Glutamatergic neuron (in vitro differentiated cells): ENCODE results near the gene ACACB. TPM values are rescaled to one million over a fixed set of nuclear protein-coding genes. Genes with fewer than 3 reads are reported as not detected.

Source experiments
- DNase-seq: peaks from one replicate; pipeline ENCODE4 v3.0.0; 2022
- H3K27ac Mint-ChIP-seq: one replicate; pipeline ENCODE4 v1.8.0; 2020; ENCODE audit warnings: mild to moderate bottlenecking, mixed read lengths, inconsistent platforms; ENCODE audit not compliant: unreplicated experiment
- H3K27me3 Mint-ChIP-seq: one replicate; pipeline ENCODE4 v1.8.0; 2020; ENCODE audit warnings: mild to moderate bottlenecking, moderate library complexity, mixed read lengths, inconsistent platforms; ENCODE audit not compliant: unreplicated experiment
- H3K36me3 Mint-ChIP-seq: one replicate; pipeline ENCODE4 v1.8.0; 2020; ENCODE audit warnings: mild to moderate bottlenecking, mixed read lengths, inconsistent platforms; ENCODE audit not compliant: unreplicated experiment
- H3K4me1 Mint-ChIP-seq: one replicate; pipeline ENCODE4 v1.8.0; 2020; ENCODE audit warnings: mild to moderate bottlenecking, low read depth, mixed read lengths, inconsistent platforms; ENCODE audit not compliant: unreplicated experiment
- H3K4me3 Mint-ChIP-seq: one replicate; pipeline ENCODE4 v1.8.0; 2020; ENCODE audit warnings: mild to moderate bottlenecking, mixed read lengths, inconsistent platforms; ENCODE audit not compliant: unreplicated experiment
- H3K9me3 Mint-ChIP-seq: one replicate; pipeline ENCODE4 v1.8.0; 2020; ENCODE audit warnings: mild to moderate bottlenecking, moderate library complexity, mixed read lengths, inconsistent platforms; ENCODE audit not compliant: unreplicated experiment
- total RNA-seq: library from RNA; stranded (reverse); fragmentation: NEBNext Ultra II Directional; extraction: Animal tissue kit (Norgen Biotek cat#: 25700); gene quantifications from one replicate; pipeline ENCODE4 v1.2.1, GENCODE V29; 2021; ENCODE audit not compliant: unreplicated experiment
- TF ChIP-seq, protein P1 (sequence below): fragments of 200-600 bp; sonication (generic); IDR thresholded peaks from one replicate; pipeline ENCODE4 v1.5.0; 2021; ENCODE audit not compliant: partially characterized antibody, unreplicated experiment

ACACB gene
- total RNA-seq, 1 donor from 2014 or later: 3.8 TPM

DNA sequence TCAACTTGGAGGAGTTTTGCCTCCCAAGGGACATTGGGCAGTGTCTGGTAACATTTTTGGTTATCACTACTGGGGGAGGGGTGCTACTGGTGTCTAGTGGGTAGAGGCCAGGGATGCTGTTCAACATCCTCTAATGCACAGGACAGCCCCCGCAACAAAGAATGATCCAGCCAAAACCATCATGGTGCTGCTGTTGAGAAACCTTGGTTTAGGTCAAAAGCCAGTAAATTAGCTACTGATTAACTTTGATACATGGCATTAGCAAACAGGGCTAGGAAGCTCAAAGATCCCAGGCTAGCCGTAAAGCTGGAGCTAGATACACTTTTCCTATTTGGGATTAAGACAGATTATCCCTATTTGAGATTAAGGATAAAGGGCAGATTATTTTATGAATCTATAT is 32.0 kb upstream of the ACACB start:
- no peaks in the 10 kb centered on the region for H3K27me3 Mint-ChIP-seq
- H3K27ac Mint-ChIP-seq: no peak overlapping the region
- peaks cover 12% of the 10 kb centered on the region for H3K36me3 Mint-ChIP-seq
- H3K4me3 Mint-ChIP-seq: no peak overlapping the region
- no peaks in the 10 kb centered on the region for H3K4me1 Mint-ChIP-seq
- TF ChIP-seq, protein P1, sequence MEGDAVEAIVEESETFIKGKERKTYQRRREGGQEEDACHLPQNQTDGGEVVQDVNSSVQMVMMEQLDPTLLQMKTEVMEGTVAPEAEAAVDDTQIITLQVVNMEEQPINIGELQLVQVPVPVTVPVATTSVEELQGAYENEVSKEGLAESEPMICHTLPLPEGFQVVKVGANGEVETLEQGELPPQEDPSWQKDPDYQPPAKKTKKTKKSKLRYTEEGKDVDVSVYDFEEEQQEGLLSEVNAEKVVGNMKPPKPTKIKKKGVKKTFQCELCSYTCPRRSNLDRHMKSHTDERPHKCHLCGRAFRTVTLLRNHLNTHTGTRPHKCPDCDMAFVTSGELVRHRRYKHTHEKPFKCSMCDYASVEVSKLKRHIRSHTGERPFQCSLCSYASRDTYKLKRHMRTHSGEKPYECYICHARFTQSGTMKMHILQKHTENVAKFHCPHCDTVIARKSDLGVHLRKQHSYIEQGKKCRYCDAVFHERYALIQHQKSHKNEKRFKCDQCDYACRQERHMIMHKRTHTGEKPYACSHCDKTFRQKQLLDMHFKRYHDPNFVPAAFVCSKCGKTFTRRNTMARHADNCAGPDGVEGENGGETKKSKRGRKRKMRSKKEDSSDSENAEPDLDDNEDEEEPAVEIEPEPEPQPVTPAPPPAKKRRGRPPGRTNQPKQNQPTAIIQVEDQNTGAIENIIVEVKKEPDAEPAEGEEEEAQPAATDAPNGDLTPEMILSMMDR: no peak
- DNase-seq: no peak
- H3K9me3 Mint-ChIP-seq: no peaks in the 10 kb centered on the region

DNA sequence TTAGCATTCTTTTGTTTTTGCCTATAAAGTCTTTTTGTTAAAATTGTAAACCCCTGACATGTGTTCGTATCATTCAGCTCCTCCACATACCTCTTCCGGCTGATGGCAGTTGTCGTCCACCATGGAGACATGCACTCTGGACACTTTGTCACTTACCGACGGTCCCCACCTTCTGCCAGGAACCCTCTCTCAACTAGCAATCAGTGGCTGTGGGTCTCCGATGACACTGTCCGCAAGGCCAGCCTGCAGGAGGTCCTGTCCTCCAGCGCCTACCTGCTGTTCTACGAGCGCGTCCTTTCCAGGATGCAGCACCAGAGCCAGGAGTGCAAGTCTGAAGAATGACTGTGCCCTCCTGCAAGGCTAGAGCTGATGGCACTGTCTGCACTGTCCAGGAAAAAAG is 30.8 kb upstream of the ACACB start:
- no peaks in the 10 kb centered on the region for H3K4me1 Mint-ChIP-seq
- H3K4me3 Mint-ChIP-seq: no peak overlapping the region
- no peaks in the 10 kb centered on the region for H3K27me3 Mint-ChIP-seq
- TF ChIP-seq, protein P1: no peak
- H3K36me3 Mint-ChIP-seq: peaks cover 6% of the 10 kb centered on the region
- no peaks in the 10 kb centered on the region for H3K9me3 Mint-ChIP-seq
- H3K27ac Mint-ChIP-seq: no peak overlapping the region
- no peak for DNase-seq

DNA sequence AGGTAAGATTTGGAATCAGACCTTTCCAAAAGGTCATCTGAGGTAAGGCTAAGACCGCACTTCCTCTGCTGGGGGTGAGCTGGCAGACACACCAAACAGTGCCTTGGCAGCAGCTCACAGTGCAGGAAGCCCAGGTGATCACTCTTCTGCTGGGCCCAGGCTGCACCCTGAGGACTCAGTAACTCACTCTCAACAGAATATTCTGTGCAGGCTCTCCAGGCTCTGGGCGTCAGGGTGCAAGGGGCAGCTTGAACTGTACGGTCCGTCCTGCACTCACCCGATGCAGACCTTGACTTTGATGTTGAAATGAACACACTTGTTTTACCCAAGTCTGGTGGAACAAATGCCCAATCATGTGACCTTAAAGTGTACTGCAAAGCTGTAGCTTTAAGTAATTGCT is 29.1 kb upstream of the ACACB start:
- TF ChIP-seq, protein P1: no peak
- H3K27ac Mint-ChIP-seq: no peak overlapping the region
- H3K36me3 Mint-ChIP-seq: peaks cover 1% of the 10 kb centered on the region
- H3K27me3 Mint-ChIP-seq: no peaks in the 10 kb centered on the region
- no peak for DNase-seq
- no peak overlapping the region for H3K4me3 Mint-ChIP-seq
- H3K4me1 Mint-ChIP-seq: no peaks in the 10 kb centered on the region
- no peaks in the 10 kb centered on the region for H3K9me3 Mint-ChIP-seq

DNA sequence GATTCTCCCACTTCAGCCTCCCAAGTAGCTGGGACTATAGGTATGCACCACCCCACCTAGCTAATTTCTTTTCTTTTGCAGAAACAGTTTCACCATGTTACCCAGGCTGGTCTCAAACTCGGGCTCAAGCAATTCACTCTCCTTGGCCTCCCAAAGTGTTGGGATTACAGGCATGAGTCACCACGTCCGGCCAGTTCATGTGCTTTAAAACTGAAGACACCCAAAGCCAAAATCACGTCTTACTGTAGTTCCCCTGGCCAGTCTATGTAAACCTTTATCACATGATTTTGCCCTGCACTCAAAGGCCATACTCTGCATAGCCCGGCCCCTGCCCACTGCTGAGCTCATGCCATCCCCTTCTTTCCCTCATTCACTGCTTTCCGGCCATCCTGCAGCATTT is 27.6 kb upstream of the ACACB start:
- Mint-ChIP-seq H3K9me3 (peaks cover under 1% of the 10 kb centered on the region), H3K36me3 (no peaks in the 10 kb centered on the region), H3K27me3 (no peaks in the 10 kb centered on the region), H3K27ac (no peak overlapping the region), H3K4me3 (no peak overlapping the region), H3K4me1 (peaks cover 6% of the 10 kb centered on the region)
- TF ChIP-seq, protein P1: no peak
- no peak for DNase-seq

DNA sequence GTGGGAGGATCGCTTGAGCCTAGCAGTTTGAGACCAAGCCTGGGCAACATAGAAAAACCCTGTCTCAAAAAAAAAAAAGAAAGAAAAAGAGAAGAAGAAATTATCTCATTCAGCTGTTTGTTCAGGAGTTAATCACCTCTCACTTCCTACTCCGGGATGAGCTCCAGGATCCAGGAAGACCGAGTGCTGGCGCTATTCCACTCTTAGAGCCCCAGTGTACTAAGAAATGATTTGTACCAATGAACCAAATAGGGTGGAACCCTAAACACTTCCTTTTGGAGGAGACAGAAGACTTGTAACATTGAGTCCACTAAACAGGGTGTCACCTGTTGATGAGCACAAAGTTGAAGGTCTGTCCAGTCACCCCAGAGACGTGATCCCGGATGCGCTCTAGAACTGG is 26.7 kb upstream of the ACACB start:
- H3K27me3 Mint-ChIP-seq: no peaks in the 10 kb centered on the region
- DNase-seq: no peak
- no peak overlapping the region for H3K27ac Mint-ChIP-seq

More for the DNA sequence above, 26.7 kb upstream of the ACACB start:
- TF ChIP-seq, protein P1: no peak
- Mint-ChIP-seq H3K9me3 (peaks cover 5% of the 10 kb centered on the region), H3K36me3 (no peaks in the 10 kb centered on the region), H3K4me1 (peaks cover 6% of the 10 kb centered on the region), H3K4me3 (no peak overlapping the region)
